Measurements from ENCODE around the gene ATP6V1C2. TPM values are rescaled to one million over a fixed set of nuclear protein-coding genes. Genes with fewer than 3 reads are reported as not detected.
"Not testable (repeated sequence)": the region's sequence is repeated elsewhere in the genome, so short reads cannot be mapped to it uniquely, and the experiment has no call there.

ATP6V1C2 gene
- total RNA-seq, 1 donor from 2014 or later: under 0.01 TPM

GRCh38 chr2:10812362-10813162, 91.1 kb downstream of the ATP6V1C2 start, which contains the start of gene PDIA6:
TSS of gene PDIA6 (minus strand) at chr2:10812785. CDS start at chr2:10812696, 89 bp downstream.
- peak; percentile 97 to 99 for DNase-seq (ENCODE audit: low read depth in 2 of 2)

- DNase-seq (ENCODE audit: low read depth in 2 of 2): not testable (repeated sequence)
These were observed 92.0 kb downstream of the ATP6V1C2 start for GRCh38 chr2:10813163-10814138.

GRCh38 chr2:10814142-10814541, 92.7 kb downstream of the ATP6V1C2 start:
- no peak for DNase-seq (ENCODE audit: low read depth in 2 of 2)

- DNase-seq (ENCODE audit: low read depth in 2 of 2): no peak
These were observed 93.3 kb downstream of the ATP6V1C2 start for GRCh38 chr2:10814571-10815331.

GRCh38 chr2:10817413-10817812, 96.0 kb downstream of the ATP6V1C2 start:
- DNase-seq (ENCODE audit: low read depth in 2 of 2): peak in 1 of 2 donors; percentile 32

GRCh38 chr2:10818305-10818704, 96.9 kb downstream of the ATP6V1C2 start:
- not testable (repeated sequence) for DNase-seq (ENCODE audit: low read depth in 2 of 2)

GRCh38 chr2:10818984-10819383, 97.6 kb downstream of the ATP6V1C2 start:
- peak in 1 of 2 donors; percentile 53 for DNase-seq (ENCODE audit: low read depth in 2 of 2)

GRCh38 chr2:10819714-10820314, 98.4 kb downstream of the ATP6V1C2 start:
- DNase-seq (ENCODE audit: low read depth in 2 of 2): no peak

- peak in 1 of 2 donors; percentile 62 for DNase-seq (ENCODE audit: low read depth in 2 of 2)
These were observed 99.1 kb downstream of the ATP6V1C2 start for GRCh38 chr2:10820562-10820961.

- DNase-seq (ENCODE audit: low read depth in 2 of 2): no peak
These were observed 99.7 kb downstream of the ATP6V1C2 start for GRCh38 chr2:10820978-10821695.

- no peak for DNase-seq (ENCODE audit: low read depth in 2 of 2)
These were observed 102.8 kb downstream of the ATP6V1C2 start for GRCh38 chr2:10824191-10824590.

GRCh38 chr2:10826026-10826425, 104.6 kb downstream of the ATP6V1C2 start:
- DNase-seq (ENCODE audit: low read depth in 2 of 2): peak in 1 of 2 donors; percentile 29

- DNase-seq (ENCODE audit: low read depth in 2 of 2): no peak
These were observed 105.2 kb downstream of the ATP6V1C2 start for GRCh38 chr2:10826625-10827024.

GRCh38 chr2:10828346-10828745, 106.9 kb downstream of the ATP6V1C2 start:
- no peak for DNase-seq (ENCODE audit: low read depth in 2 of 2)

- DNase-seq (ENCODE audit: low read depth in 2 of 2): no peak
These were observed 107.9 kb downstream of the ATP6V1C2 start for GRCh38 chr2:10829299-10829698.

GRCh38 chr2:10830203-10830602, 108.8 kb downstream of the ATP6V1C2 start:
- no peak for DNase-seq (ENCODE audit: low read depth in 2 of 2)

- DNase-seq (ENCODE audit: low read depth in 2 of 2): no peak
These were observed 109.4 kb downstream of the ATP6V1C2 start for GRCh38 chr2:10830641-10831399.

- peak in 1 of 2 donors; percentile 25 for DNase-seq (ENCODE audit: low read depth in 2 of 2)
These were observed 110.1 kb downstream of the ATP6V1C2 start for GRCh38 chr2:10831400-10831985.
